ENCODE data around the gene TSACC. TPM values are rescaled to one million over a fixed set of nuclear protein-coding genes. Genes with fewer than 3 reads are reported as not detected.

Gene TSACC
- total and polyA plus RNA-seq, 12 donors: 0.70 to 4.2 (median 0.90) TPM; not detected in 3

GRCh38 chr1:156382561-156382960 lies 44.2 kb downstream of the TSACC start:
- intact Hi-C loops (cut with DNase I): loop anchor here in 1 of 2 donors (10.0 kb wide), 2 partner anchors 142 to 232 kb away; partner anchors contain the start of gene HAPLN2
- no peaks in the 10 kb centered on the region for H3K9me3 ChIP-seq (replicated peaks in 1 of 3)
- H3K27ac ChIP-seq: no peak overlapping the region
- peaks cover 4% of the 10 kb centered on the region for H3K27me3 ChIP-seq
- no peaks in the 10 kb centered on the region for H3K36me3 ChIP-seq (replicated peaks in 1 of 2)
- DNase-seq: no peak
- 48 to 66% (median 64%) methylated on average over 6 to 7 of the region's 7 CpGs for WGBS, 4 donors
- no peak for TF ChIP-seq CTCF (IDR thresholded peaks at IDR 0.05)
- no peak for TF ChIP-seq POLR2A (IDR thresholded peaks at IDR 0.05)
- no peaks in the 10 kb centered on the region for H3K4me1 ChIP-seq (replicated peaks in 1 of 2)
- no peak overlapping the region for H3K4me3 ChIP-seq

GRCh38 chr1:156383023-156383422 lies 44.7 kb downstream of the TSACC start:
- intact Hi-C loops (cut with DNase I): loop anchor here in 1 of 2 donors (10.0 kb wide), 2 partner anchors 142 to 232 kb away; partner anchors contain the start of gene HAPLN2
- WGBS, 4 donors: 48 to 69% (median 54%) methylated on average over 9 of the region's 9 CpGs

GRCh38 chr1:156384007-156384406 lies 45.7 kb downstream of the TSACC start:
- 61 to 96% (median 74%) methylated on average over 2 to 3 of the region's 3 CpGs for WGBS, 4 donors
- TF ChIP-seq POLR2A (IDR thresholded peaks at IDR 0.05) (no peak), CTCF (IDR thresholded peaks at IDR 0.05) (no peak)
- intact Hi-C loops (cut with DNase I): loop anchor here in 1 of 2 donors (10.0 kb wide), 2 partner anchors 141 to 231 kb away; partner anchors contain the start of gene HAPLN2
- Histone ChIP-seq H3K4me3 (no peak overlapping the region), H3K36me3 (replicated peaks in 1 of 2) (no peaks in the 10 kb centered on the region), H3K27me3 (peaks cover 18% of the 10 kb centered on the region), H3K27ac (no peak overlapping the region), H3K4me1 (replicated peaks in 1 of 2) (no peaks in the 10 kb centered on the region), H3K9me3 (replicated peaks in 1 of 3) (no peaks in the 10 kb centered on the region)
- DNase-seq: no peak

More at GRCh38 chr1:156383023-156383422, 44.7 kb downstream of the TSACC start:
- Histone ChIP-seq H3K4me1 (replicated peaks in 1 of 2) (no peaks in the 10 kb centered on the region), H3K27me3 (peaks cover 8% of the 10 kb centered on the region), H3K36me3 (replicated peaks in 1 of 2) (no peaks in the 10 kb centered on the region), H3K9me3 (replicated peaks in 1 of 3) (no peaks in the 10 kb centered on the region), H3K27ac (no peak overlapping the region), H3K4me3 (no peak overlapping the region)
- TF ChIP-seq CTCF (IDR thresholded peaks at IDR 0.05) (peak; percentile 65 to 84 (median 76)), POLR2A (IDR thresholded peaks at IDR 0.05) (no peak)
- peak; percentile 51 to 77 (median 66) for DNase-seq

GRCh38 chr1:156384658-156385057 lies 46.3 kb downstream of the TSACC start:
- Histone ChIP-seq H3K27me3 (peaks cover 25% of the 10 kb centered on the region), H3K9me3 (replicated peaks in 1 of 3) (no peaks in the 10 kb centered on the region), H3K27ac (no peak overlapping the region), H3K36me3 (replicated peaks in 1 of 2) (no peaks in the 10 kb centered on the region), H3K4me1 (replicated peaks in 1 of 2) (no peaks in the 10 kb centered on the region), H3K4me3 (no peak overlapping the region)
- TF ChIP-seq POLR2A (IDR thresholded peaks at IDR 0.05): no peak
- TF ChIP-seq CTCF (IDR thresholded peaks at IDR 0.05): no peak
- WGBS, 4 donors: 92 to 93% (median 93%) methylated on average over 3 to 5 of the region's 5 CpGs; no CpG with 5 or more reads in 1 of the 4 donors
- intact Hi-C loops (cut with DNase I): loop anchor here in 1 of 2 donors (10.0 kb wide), 2 partner anchors 140 to 230 kb away; partner anchors contain the start of gene HAPLN2
- no peak for DNase-seq
